Erythroblast (primary cell): ENCODE data around the gene NPLOC4.

Source experiments
- DNase-seq, 2 experiments: peaks; one replicate each; lab custom pipeline; 2025; lab: John Stamatoyannopoulos, UW
- GATA1 ChIP-seq: IDR thresholded peaks from 2 replicates; pipeline ENCODE4 v1.6.1; 2011; ENCODE audit warnings: low read depth, mild to moderate bottlenecking, control low read depth, low read length, moderate library complexity
- POLR2A ChIP-seq: IDR thresholded peaks from 2 replicates; pipeline ENCODE4 v1.6.1; 2011; ENCODE audit warnings: mild to moderate bottlenecking, low read length

Gene NPLOC4

GRCh38 chr17:81566461-81567126 is 70.3 kb downstream of the NPLOC4 start:
- no peak for TF ChIP-seq GATA1
- no peak for TF ChIP-seq POLR2A
- DNase-seq: no peak

GRCh38 chr17:81565231-81565630 is 71.7 kb downstream of the NPLOC4 start:
- DNase-seq: no peak
- TF ChIP-seq GATA1 (no peak), POLR2A (no peak)

- no peak for DNase-seq
- TF ChIP-seq GATA1 (no peak), POLR2A (no peak)
Observed at GRCh38 chr17:81564778-81565177, 72.1 kb downstream of the NPLOC4 start.

- no peak for DNase-seq
- TF ChIP-seq POLR2A (no peak), GATA1 (no peak)
Observed at GRCh38 chr17:81563861-81564586, 72.9 kb downstream of the NPLOC4 start.

GRCh38 chr17:81561494-81561885 is 75.4 kb downstream of the NPLOC4 start:
- peak in 1 of 2 experiments; percentile 52 for DNase-seq
- no peak for TF ChIP-seq POLR2A
- no peak for TF ChIP-seq GATA1

GRCh38 chr17:81558941-81559806 is 77.7 kb downstream of the NPLOC4 start:
- TF ChIP-seq POLR2A (no peak), GATA1 (no peak)
- DNase-seq: no peak

GRCh38 chr17:81558115-81558468 is 78.8 kb downstream of the NPLOC4 start:
- DNase-seq: no peak
- TF ChIP-seq GATA1: no peak
- no peak for TF ChIP-seq POLR2A

GRCh38 chr17:81557276-81558114 is 79.4 kb downstream of the NPLOC4 start:
- TF ChIP-seq POLR2A: no peak
- no peak for DNase-seq

- no peak for TF ChIP-seq POLR2A
- TF ChIP-seq GATA1: no peak
- no peak for DNase-seq
Observed at GRCh38 chr17:81556863-81557262, 80.0 kb downstream of the NPLOC4 start.

- no peak for TF ChIP-seq POLR2A
- TF ChIP-seq GATA1: no peak
- DNase-seq: no peak
Observed at GRCh38 chr17:81556175-81556691, 80.7 kb downstream of the NPLOC4 start.

GRCh38 chr17:81553616-81554181 is 83.2 kb downstream of the NPLOC4 start:
- peak; percentile 46 to 57 for DNase-seq
- TF ChIP-seq POLR2A: no peak
- TF ChIP-seq GATA1: no peak

- DNase-seq: peak; percentile 81 to 85
- no peak for TF ChIP-seq GATA1
- TF ChIP-seq POLR2A: no peak
Observed at GRCh38 chr17:81553018-81553615, 83.8 kb downstream of the NPLOC4 start.
